ENCODE measurements around the gene CAMTA1. TPM values are rescaled to one million over a fixed set of nuclear protein-coding genes. Genes with fewer than 3 reads are reported as not detected.

Gene CAMTA1
- total RNA-seq, 1 experiment from 2014 or later = 69.5 TPM

GRCh38 chr1:6976044-6976375 is 190.8 kb downstream of the CAMTA1 start:
- no peak for ATAC-seq
- POLR2A ChIA-PET = no interaction called here
- RAD21 ChIA-PET (ENCODE audit: low non-redundant PET in 1 of 2, low total read pairs in 2 of 2, uncharacterized antibody in 2 of 2, unreplicated experiment in 2 of 2) = no interaction called here
- TF ChIP-seq ZNF274 (IDR thresholded peaks at IDR 0.05; ENCODE audit: low read depth, low read length) (no peak), JUND (IDR thresholded peaks at IDR 0.05) (no peak), EZH2phosphoT487 (IDR thresholded peaks at IDR 0.05; ENCODE audit: borderline replicate concordance) (no peak), SRF (IDR thresholded peaks at IDR 0.05; ENCODE audit: low read depth) (no peak)
- CTCF ChIA-PET = no interaction called here
- H3K9me3 ChIP-seq (ENCODE audit: control insufficient read depth in 1 of 2, insufficient read depth in 1 of 2, low read depth in 1 of 2, low read length in 2 of 2) = no peaks in the 10 kb centered on the region
- no peak overlapping the region for H3K9ac ChIP-seq (ENCODE audit: low read length)
- intact Hi-C loops (cut with micrococcal nuclease) = no loop called here
- H3K4me2 ChIP-seq (ENCODE audit: low read length) = no peak overlapping the region
- no peaks in the 10 kb centered on the region for H3K27me3 ChIP-seq (ENCODE audit: insufficient read depth, low read length)
- no peaks in the 10 kb centered on the region for H3K9me2 ChIP-seq (ENCODE audit: insufficient read depth)
- DNase-seq (ENCODE audit: low read depth, low spot score) = no peak
- H3K79me2 ChIP-seq (ENCODE audit: insufficient read depth, low read length) = no peaks in the 10 kb centered on the region
- no peak overlapping the region for H2AFZ ChIP-seq (ENCODE audit: low read depth, low read length, poor library complexity, severe bottlenecking)
- H3K36me3 ChIP-seq (ENCODE audit: control insufficient read depth in 1 of 2, insufficient read depth in 2 of 2, low read length in 2 of 2) = no peaks in the 10 kb centered on the region
- no TSS peak for BruUV-seq (replicated peaks)
- no peak overlapping the region for H3K27ac ChIP-seq (ENCODE audit: low read depth, low read length)
- H4K20me1 ChIP-seq (ENCODE audit: insufficient read depth) = no peaks in the 10 kb centered on the region
- H3K4me1 ChIP-seq (ENCODE audit: control insufficient read depth in 1 of 2, insufficient read depth in 2 of 2, low read length in 2 of 2) = no peaks in the 10 kb centered on the region
- no peak overlapping the region for H3K4me3 ChIP-seq (replicated peaks in 1 of 2; ENCODE audit: low read depth in 1 of 2, low read length in 2 of 2)

- Histone ChIP-seq H3K9ac (ENCODE audit: low read length) (no peak overlapping the region), H3K79me2 (ENCODE audit: insufficient read depth, low read length) (no peaks in the 10 kb centered on the region), H3K4me1 (ENCODE audit: control insufficient read depth in 1 of 2, insufficient read depth in 2 of 2, low read length in 2 of 2) (peaks cover 0 to 8% of the 10 kb centered on the region in 2 experiments; a peak in 1 of 4 replicates), H3K9me2 (ENCODE audit: insufficient read depth) (no peaks in the 10 kb centered on the region), H3K27ac (ENCODE audit: low read depth, low read length) (no peak overlapping the region), H3K4me2 (ENCODE audit: low read length) (no peak overlapping the region), H3K4me3 (replicated peaks in 1 of 2; ENCODE audit: low read depth in 1 of 2, low read length in 2 of 2) (no peak overlapping the region), H3K36me3 (ENCODE audit: control insufficient read depth in 1 of 2, insufficient read depth in 2 of 2, low read length in 2 of 2) (no peaks in the 10 kb centered on the region), H3K27me3 (ENCODE audit: insufficient read depth, low read length) (no peaks in the 10 kb centered on the region), H4K20me1 (ENCODE audit: insufficient read depth) (no peaks in the 10 kb centered on the region), H2AFZ (ENCODE audit: low read depth, low read length, poor library complexity, severe bottlenecking) (no peak overlapping the region), H3K9me3 (ENCODE audit: control insufficient read depth in 1 of 2, insufficient read depth in 1 of 2, low read depth in 1 of 2, low read length in 2 of 2) (no peaks in the 10 kb centered on the region)
- ChIA-PET POLR2A (no interaction called here), RAD21 (ENCODE audit: low non-redundant PET in 1 of 2, low total read pairs in 2 of 2, uncharacterized antibody in 2 of 2, unreplicated experiment in 2 of 2) (no interaction called here), CTCF (interaction anchor here (1.4 kb wide), 1 partner anchor 63 kb away, joined by 3 read pairs; no protein-coding TSS in a partner anchor)
- intact Hi-C loops (cut with micrococcal nuclease) = no loop called here
- ATAC-seq (no peak), DNase-seq (ENCODE audit: low read depth, low spot score) (no peak)
- BruUV-seq (replicated peaks) = no TSS peak
- TF ChIP-seq ZNF274 (IDR thresholded peaks at IDR 0.05; ENCODE audit: low read depth, low read length) = no peak
- TF ChIP-seq JUND (IDR thresholded peaks at IDR 0.05) = no peak
- TF ChIP-seq REST (IDR thresholded peaks at IDR 0.05; ENCODE audit: low read depth) = no peak
- TF ChIP-seq YY1 (IDR thresholded peaks at IDR 0.05; ENCODE audit: extremely low read depth, insufficient replicate concordance, low read depth, low read length) = no peak
- TF ChIP-seq ZBTB33 (IDR thresholded peaks at IDR 0.05; ENCODE audit: extremely low read depth, insufficient replicate concordance, low read length) = no peak
- no peak for TF ChIP-seq ELF1 (IDR thresholded peaks at IDR 0.05; ENCODE audit: borderline replicate concordance, low read depth)
- TF ChIP-seq POLR2AphosphoS5 (IDR thresholded peaks at IDR 0.05; ENCODE audit: low read depth, low read length) = no peak
- TF ChIP-seq SP1 (IDR thresholded peaks at IDR 0.05; ENCODE audit: low read depth) = no peak
- no peak for TF ChIP-seq ATF3 (IDR thresholded peaks at IDR 0.05)
- TF ChIP-seq TCF7L2 (IDR thresholded peaks at IDR 0.05; ENCODE audit: borderline replicate concordance, extremely low read depth, insufficient read depth, insufficient read length) = no peak
- no peak for TF ChIP-seq RAD21 (IDR thresholded peaks at IDR 0.05; ENCODE audit: low read depth)
- TF ChIP-seq SIN3A (IDR thresholded peaks at IDR 0.05; ENCODE audit: low read depth) = no peak
- TF ChIP-seq FOSL1 (IDR thresholded peaks at IDR 0.05; ENCODE audit: low read depth) = no peak
Measured at GRCh38 chr1:6979003-6979613, 193.9 kb downstream of the CAMTA1 start.

Measured in HCT116 (cell line).